ENCODE results near the gene CLEC1A. TPM values are rescaled to one million over a fixed set of nuclear protein-coding genes. Genes with fewer than 3 reads are reported as not detected.
A peak's percentile ranks its signal among the peaks of the same experiment; 100 is the strongest.

Gene CLEC1A
- total RNA-seq, 4 donors from 2014 or later, result 0.55 to 14.1 (median 3.8) TPM; not detected in 1

- in situ Hi-C loops (cut with MboI; ENCODE audit: low pct_ligation_motif_present in 1 of 4, low pct_unique_long_range_greater_than_20kb in 1 of 4, low sequenced_read_pairs in 3 of 4), result no loop called here
- whole genome bisulfite sequencing, 2 donors (ENCODE audit: low coverage in 1 of 2), result 60 to 84% methylated on average over 1 of the region's 1 CpG
- DNase-seq, result no peak
- intact Hi-C loops (cut with DNase I; ENCODE audit: low total_unique reads), result no loop called here
- TF ChIP-seq POLR2AphosphoS5 (IDR thresholded peaks at IDR 0.05), result no peak
- no peak for TF ChIP-seq POLR2A (IDR thresholded peaks at IDR 0.05)
- no peaks in the 10 kb centered on the region for H3K27me3 ChIP-seq
- H3K4me1 ChIP-seq, result peaks cover 0 to 12% (median 3%) of the 10 kb centered on the region in 4 donors
- H3K9me3 ChIP-seq, result no peaks in the 10 kb centered on the region
- H3K27ac ChIP-seq, result peak overlapping the region in 2 of 4 donors; percentile 41 to 55
- H3K4me3 ChIP-seq, result no peak overlapping the region
- no peaks in the 10 kb centered on the region for H3K36me3 ChIP-seq
Observed at GRCh38 chr12:10101648-10102220, 2.9 kb upstream of the CLEC1A start.

- Histone ChIP-seq H3K4me3 (no peak overlapping the region), H3K36me3 (no peaks in the 10 kb centered on the region), H3K9me3 (no peaks in the 10 kb centered on the region), H3K27me3 (no peaks in the 10 kb centered on the region), H3K27ac (peak overlapping the region; percentile 24 to 55 (median 33)), H3K4me1 (peaks cover 0 to 12% (median 3%) of the 10 kb centered on the region in 4 donors)
- no peak for DNase-seq
- no peak for TF ChIP-seq POLR2AphosphoS5 (IDR thresholded peaks at IDR 0.05)
- no peak for TF ChIP-seq POLR2A (IDR thresholded peaks at IDR 0.05)
- no peak for TF ChIP-seq EP300 (IDR thresholded peaks at IDR 0.05; ENCODE audit: low read depth)
- no peak for TF ChIP-seq CTCF (IDR thresholded peaks at IDR 0.05)
- in situ Hi-C loops (cut with MboI; ENCODE audit: low pct_ligation_motif_present in 1 of 4, low pct_unique_long_range_greater_than_20kb in 1 of 4, low sequenced_read_pairs in 3 of 4) (no loop called here), intact Hi-C loops (cut with DNase I; ENCODE audit: low total_unique reads) (no loop called here)
- WGBS, 2 donors (ENCODE audit: low coverage in 1 of 2), result 0 to 29% methylated on average over 1 to 5 of the region's 5 CpGs
Observed at GRCh38 chr12:10101042-10101579, 2.3 kb upstream of the CLEC1A start.

GRCh38 chr12:10097521-10097920 is 1.3 kb downstream of the CLEC1A start:
- H3K4me3 ChIP-seq, result no peak overlapping the region
- no peaks in the 10 kb centered on the region for H3K27me3 ChIP-seq
- H3K9me3 ChIP-seq, result no peaks in the 10 kb centered on the region
- TF ChIP-seq POLR2AphosphoS5 (IDR thresholded peaks at IDR 0.05) (no peak), POLR2A (IDR thresholded peaks at IDR 0.05) (no peak), CTCF (IDR thresholded peaks at IDR 0.05) (no peak), EP300 (IDR thresholded peaks at IDR 0.05; ENCODE audit: low read depth) (no peak)
- in situ Hi-C loops (cut with MboI; ENCODE audit: low pct_ligation_motif_present in 1 of 4, low pct_unique_long_range_greater_than_20kb in 1 of 4, low sequenced_read_pairs in 3 of 4), result no loop called here
- no peaks in the 10 kb centered on the region for H3K36me3 ChIP-seq
- DNase-seq, result no peak
- intact Hi-C loops (cut with DNase I; ENCODE audit: low total_unique reads), result no loop called here
- H3K27ac ChIP-seq, result peak overlapping the region in 1 of 4 donors; percentile 33
- WGBS, 2 donors (ENCODE audit: low coverage in 1 of 2), result 41 to 51% methylated on average over 3 of the region's 3 CpGs
- peaks cover 0 to 12% (median 3%) of the 10 kb centered on the region in 4 donors for H3K4me1 ChIP-seq

- Histone ChIP-seq H3K9me3 (no peaks in the 10 kb centered on the region), H3K4me1 (peaks cover 0 to 8% (median 0%) of the 10 kb centered on the region in 4 donors), H3K36me3 (no peaks in the 10 kb centered on the region), H3K27me3 (no peaks in the 10 kb centered on the region), H3K27ac (peak overlapping the region in 1 of 4 donors; percentile 18), H3K4me3 (no peak overlapping the region)
- in situ Hi-C loops (cut with MboI; ENCODE audit: low pct_ligation_motif_present in 1 of 4, low pct_unique_long_range_greater_than_20kb in 1 of 4, low sequenced_read_pairs in 3 of 4), result no loop called here
- no peak for TF ChIP-seq POLR2A (IDR thresholded peaks at IDR 0.05)
- no peak for TF ChIP-seq EP300 (IDR thresholded peaks at IDR 0.05; ENCODE audit: low read depth)
- no peak for TF ChIP-seq POLR2AphosphoS5 (IDR thresholded peaks at IDR 0.05)
- TF ChIP-seq CTCF (IDR thresholded peaks at IDR 0.05), result no peak
- WGBS, 2 donors (ENCODE audit: low coverage in 1 of 2), result 87 to 89% methylated on average over 3 of the region's 3 CpGs
- no peak for DNase-seq
- intact Hi-C loops (cut with DNase I; ENCODE audit: low total_unique reads), result no loop called here
Observed at GRCh38 chr12:10095971-10096370, 2.8 kb downstream of the CLEC1A start.

Data from transverse colon (tissue), 4 donors.